Stimulated activated naive CD8-positive, alpha-beta T cell treated with anti-CD3 and anti-CD28 coated beads, Interleukin-15, Interleukin-2, amounts not matched to agents 100 U/mL and 50 U/mL, for 24 hours (primary cell): ENCODE data around the gene HCAR3.
"Not testable (repeated sequence)": the region's sequence is repeated elsewhere in the genome, so short reads cannot be mapped to it uniquely, and the experiment has no call there.

Source experiments
- ATAC-seq: fragments of 150-1000 bp; cut with Tn5 transposase; one replicate; pipeline ENCODE4 v1.10.0; 2021
- DNase-seq: peaks from one replicate; pipeline ENCODE4 v3.0.0; 2021

The HCAR3 gene

DNA sequence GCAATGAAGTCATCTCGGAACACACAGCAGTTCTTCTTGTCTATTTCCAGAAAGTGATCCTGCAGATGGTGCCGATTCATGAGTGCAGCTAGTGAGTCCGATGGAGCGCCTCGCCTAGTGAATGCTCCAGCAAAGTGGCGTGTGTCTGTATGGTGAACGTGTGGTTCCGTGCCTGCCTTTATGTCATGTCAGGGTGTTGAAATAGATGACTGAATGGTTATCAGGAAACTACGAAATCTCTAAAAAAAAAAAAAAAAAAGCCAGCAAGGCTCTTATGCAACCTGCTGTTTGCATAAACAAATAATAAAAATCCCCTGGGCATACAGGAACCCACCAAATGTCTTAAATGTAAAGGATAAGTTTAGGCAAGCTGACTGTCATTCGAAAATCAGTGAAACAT lies at the start of gene HCAR3:
Gene HCAR3 (minus strand): TSS at position 154 of the 400 bp plus-strand sequence. CDS start 74 bp downstream, at position 80.
- not testable (repeated sequence) for DNase-seq, ATAC-seq

- no peak for DNase-seq
- ATAC-seq = no peak
Measured at GRCh38 chr12:122757568-122757967, 41.0 kb upstream of the HCAR3 start.

DNA sequence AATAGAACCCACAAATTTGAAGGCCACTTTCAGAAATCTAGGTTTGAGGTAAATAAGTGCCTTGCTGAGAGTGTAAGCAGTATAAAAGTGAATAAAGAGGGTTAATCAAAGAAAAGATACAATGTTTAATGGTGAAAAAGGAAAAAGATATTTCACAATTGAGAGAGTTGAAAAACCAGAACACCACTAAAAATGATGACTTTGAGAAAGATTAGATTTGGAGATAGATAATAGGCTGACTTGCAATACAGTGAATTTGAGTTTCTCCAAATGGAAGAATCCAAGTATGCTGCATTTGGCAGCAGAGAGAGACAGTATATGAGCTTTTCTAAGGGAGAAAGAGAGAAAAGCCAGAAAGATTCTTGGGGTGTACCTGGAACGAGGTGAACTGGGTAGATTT lies 38.2 kb upstream of the HCAR3 start:
- DNase-seq (no peak), ATAC-seq (no peak)

DNA sequence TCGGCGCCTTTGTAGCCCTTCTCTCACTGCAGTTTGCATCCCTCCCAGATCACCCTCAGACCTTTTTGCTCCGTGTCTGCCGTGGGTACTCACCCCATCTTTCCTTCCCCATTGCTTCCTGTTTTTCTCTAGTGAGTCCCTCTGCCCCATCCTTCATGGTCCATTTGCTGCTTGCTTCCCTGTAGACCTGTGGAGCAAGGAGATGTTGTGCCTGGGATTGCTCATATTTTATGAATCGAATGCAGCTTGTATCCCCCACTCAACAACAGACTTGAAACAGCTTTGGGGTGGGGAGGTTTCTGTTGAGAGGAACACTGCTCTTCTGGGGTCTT lies 36.7 kb upstream of the HCAR3 start:
- DNase-seq = no peak
- ATAC-seq = no peak

GRCh38 chr12:122752464-122753318 lies 36.1 kb upstream of the HCAR3 start, which contains the start of gene DENR:
TSS of gene DENR (plus strand) at chr12:122752824. CDS start at chr12:122753702, 878 bp downstream.
- ATAC-seq (peak; percentile 95), DNase-seq (peak; percentile 100)

DNA sequence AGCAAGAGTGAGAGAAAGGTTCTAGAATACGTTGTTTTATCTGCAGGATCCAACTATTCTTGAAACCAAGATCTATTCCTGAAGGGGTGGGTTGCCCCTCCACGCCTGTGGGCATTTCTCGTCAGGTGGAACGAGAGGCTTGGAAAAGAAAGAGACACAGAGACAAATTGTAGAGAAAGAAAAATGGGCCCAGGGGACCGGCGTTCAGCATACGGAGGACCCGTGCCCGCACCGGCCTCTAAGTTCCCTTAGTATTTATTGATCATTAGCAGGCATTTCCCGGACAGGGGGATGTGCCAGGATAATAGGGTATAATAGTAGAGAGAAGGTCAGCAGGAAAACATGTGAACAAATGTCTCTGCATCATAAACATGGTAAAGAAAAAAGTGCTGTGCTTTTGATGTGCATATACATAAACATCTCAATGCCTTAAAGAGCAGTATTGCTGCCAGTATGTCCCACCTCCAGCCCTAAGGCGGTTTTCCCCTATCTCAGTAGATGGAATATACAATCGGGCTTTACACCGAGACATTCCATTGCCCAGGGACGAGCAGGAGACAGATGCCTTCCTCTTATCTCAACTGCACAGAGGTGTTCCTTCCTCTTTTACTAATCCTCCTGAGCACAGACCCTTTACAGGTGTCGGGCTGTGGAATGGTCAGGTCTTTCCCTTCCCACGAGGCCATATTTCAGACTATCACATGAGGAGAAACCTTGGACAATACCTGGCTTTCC lies 34.3 kb upstream of the HCAR3 start:
- ATAC-seq, DNase-seq: not testable (repeated sequence)

DNA sequence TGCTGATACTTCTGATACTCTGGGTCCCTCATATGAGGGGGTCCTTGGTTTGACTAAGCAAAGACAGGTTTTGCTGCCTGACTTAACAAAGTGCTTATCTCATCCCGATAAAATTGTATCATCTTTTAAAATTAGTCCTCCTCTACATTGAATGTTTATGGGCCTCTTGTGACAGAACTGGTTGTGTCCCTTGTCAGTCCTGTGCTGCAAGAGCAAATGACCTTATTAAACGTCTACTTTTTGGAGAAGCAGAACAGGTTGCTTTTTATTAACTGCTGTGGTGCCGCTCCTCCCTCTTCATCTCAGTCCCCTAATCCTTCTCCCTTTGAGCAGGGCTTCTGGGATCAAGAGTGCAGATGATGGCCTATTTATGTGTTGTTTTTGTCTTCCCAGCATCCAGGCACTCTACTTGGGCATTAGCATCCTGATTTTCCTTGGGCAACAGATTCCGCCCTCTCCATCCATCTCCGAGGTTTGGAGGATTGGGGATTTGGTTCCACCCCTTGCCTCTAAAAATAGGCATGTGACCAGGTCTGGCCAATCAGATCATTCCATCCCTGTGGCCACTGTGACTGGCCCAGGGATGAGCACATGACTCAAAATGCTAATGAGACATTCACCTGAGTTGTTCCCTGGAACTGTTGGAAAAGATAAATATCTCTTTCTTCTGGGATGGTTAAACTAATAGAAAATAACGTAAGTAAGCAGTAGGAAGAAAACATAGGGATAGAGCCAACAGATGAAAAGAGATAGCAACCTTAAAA lies 33.1 kb upstream of the HCAR3 start:
- DNase-seq = no peak
- no peak for ATAC-seq

GRCh38 chr12:122747224-122748135 lies 30.9 kb upstream of the HCAR3 start:
- no peak for ATAC-seq
- DNase-seq = no peak

DNA sequence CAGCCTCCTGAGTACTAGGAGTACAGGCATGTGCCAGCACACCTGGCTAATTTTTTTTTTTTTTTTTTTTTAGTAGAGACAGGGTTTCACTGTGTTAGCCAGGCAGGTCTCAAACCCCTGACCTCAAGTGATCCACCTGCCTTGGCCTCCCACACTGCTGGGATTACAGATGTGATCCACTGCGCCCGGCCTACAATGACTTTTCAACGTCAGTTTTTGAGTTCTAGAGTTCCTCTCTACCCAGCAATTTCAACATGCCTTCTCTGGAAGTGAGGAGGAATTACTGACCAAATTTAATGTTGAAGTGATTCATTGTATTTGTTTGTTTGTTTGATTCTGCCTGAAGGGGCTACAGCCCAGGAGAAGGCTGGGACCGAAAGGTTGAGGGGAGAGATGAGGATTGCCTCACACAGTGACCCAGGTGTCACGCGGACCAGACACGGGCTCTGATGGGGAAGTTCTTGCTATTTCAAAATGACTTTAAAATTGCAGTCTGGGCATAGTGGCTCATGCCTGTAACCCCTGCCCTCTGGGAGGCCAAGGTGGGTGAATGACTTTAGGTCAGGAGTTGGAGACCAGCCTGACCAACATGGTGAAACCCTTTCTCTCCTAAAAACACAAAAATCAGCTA lies 27.4 kb upstream of the HCAR3 start:
- DNase-seq = no peak
- ATAC-seq = no peak

DNA sequence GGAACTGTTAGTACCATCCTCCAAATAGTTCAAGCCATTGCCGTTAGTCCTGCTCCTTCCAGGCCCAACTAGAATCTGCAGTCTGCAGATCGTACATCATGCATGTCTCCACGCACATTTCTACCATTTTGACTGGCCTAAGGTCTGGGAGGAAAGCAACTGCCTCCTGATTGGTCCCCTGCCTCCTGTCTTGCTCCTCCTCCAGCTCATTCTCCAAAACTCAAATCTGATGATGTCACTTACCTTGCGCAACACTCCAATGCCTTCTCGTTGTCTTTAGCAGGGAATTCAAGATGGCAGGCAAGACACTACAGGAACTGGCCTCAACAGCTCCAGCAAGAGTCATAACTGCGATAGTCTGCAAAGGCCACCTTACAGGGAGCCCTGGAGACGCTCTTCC lies 23.7 kb upstream of the HCAR3 start:
- DNase-seq (no peak), ATAC-seq (no peak)

DNA sequence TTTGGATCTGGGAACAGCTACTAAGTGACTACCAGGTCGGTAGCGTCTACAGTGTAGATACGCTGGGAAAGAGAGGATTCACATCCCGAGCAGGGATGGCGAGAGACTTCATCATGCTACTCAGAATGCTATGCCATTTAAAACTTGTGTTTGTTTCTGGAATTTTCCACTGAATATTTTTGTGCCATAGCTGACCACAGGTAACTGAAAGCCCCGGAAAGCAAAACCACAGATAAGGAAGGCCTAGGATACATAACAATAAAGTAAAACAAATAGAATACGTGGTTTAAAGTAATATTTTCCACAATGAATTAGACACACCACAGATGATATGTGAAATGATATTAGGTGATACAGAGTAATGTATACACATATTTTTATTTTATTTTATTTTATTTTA lies 22.0 kb upstream of the HCAR3 start:
- no peak for ATAC-seq
- DNase-seq = no peak

DNA sequence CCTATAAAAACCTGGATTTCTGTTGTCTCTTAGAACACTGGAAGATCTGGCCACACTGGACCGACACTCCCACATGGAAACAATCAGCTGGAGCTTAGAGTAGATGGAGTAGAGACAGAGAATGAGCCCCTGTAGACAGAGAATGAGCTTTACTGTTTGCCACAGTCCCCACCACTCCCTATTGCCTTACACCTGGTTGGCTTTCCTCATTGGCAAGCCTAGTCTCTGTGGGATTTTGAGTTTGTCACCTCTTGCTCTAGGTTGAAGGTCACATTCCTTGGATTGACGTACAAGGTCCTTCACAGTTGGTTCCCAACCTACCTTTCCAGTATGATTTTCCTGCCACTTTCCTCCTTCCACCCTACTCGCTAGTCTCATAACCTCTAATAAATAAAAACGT lies 16.0 kb upstream of the HCAR3 start:
- DNase-seq (no peak), ATAC-seq (no peak)

DNA sequence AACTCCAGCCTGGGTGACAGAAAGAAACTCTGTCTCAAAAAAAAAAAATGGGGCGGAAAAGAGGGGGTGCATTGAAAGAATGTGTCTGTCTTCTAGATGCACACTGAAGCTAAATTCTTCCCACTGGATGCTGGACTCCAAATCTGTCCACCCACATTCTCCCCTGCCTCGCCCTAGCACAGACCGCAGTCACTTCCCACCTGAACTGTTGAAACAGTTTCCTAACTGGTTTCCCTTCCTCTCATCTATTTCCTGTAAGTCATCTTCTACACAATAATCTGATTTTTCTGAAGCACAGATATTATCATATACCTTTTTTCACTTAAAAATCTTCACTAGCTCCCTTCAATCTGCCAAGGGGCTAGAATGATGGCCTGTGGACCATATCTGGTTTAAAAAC lies 15.6 kb upstream of the HCAR3 start:
- ATAC-seq = peak; percentile 21

DNA sequence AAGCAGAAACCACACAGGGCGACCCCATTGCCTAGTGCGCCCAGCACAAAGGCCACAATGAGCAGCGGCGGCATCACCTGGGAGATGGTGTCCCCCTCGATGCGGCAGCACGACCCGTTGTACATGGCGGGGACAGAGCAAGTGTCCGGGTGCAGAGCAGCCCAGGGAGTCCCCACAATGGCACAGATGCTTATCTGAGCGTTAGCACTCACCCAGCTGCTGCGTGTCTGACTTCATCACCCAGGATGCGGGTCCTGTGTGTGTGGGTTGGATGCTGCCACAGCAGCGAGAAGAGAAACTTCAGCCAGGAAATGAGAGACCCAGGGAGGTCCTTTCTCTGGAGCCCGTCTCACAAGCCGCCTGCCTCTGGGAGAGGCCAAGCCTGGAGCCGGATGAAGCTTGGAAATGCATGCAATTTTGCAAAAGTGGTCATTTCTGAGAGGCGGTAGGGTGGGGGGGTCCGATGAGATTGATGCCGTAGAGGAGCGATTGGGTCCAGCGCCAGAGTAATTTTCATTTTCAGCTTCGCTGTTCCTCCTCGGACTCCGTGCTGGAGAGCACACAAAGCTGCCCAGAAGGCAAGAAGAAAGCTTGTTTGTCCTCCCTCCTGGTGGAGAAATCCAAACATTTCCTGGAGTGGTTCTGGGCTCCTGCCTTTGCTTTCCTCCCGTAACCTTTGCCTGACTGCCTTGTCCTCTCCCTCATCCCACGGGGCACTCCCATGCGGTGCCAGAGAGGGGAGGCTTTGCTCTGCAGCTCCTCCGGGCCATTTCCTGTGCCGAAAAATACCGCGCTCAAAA lies 13.8 kb upstream of the HCAR3 start, which contains the start of gene HCAR1:
Gene HCAR1 (minus strand): TSS at position 630 of the 800 bp plus-strand sequence. CDS start 505 bp downstream, at position 125.
- ATAC-seq (peak; percentile 70), DNase-seq (peak; percentile 55)

More for the DNA sequence above, 15.6 kb upstream of the HCAR3 start:
- DNase-seq = peak; percentile 37

DNA sequence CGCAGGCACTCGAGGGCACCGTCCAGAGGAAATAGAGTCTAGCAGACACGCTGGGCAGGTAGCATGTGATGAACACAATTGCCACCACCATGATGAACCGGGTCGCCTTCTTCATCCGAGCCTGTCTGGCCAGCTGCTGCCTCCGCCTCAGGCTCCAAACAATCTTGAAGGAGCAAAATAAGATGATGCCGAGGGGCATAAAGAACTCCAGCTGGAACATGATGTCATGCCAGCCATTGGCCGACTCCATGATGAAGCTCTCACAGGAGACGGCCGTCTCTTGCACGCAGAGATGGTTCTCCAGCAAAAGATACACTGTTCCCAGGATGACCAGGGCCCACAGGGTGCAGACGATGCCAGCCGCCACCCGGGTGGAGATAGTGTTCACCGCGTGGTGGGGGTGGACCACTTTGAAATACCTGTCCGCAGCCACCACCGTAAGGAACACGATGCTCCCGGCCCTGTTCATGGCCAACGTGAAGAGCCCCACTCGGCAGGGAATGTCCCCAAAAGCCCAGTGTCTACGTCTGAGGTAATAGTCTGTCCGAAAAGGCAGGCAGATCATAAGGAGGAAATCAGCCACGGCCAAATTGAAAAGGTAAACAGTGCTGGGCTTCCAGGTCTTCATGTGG lies 13.1 kb upstream of the HCAR3 start:
- DNase-seq (no peak), ATAC-seq (no peak)

DNA sequence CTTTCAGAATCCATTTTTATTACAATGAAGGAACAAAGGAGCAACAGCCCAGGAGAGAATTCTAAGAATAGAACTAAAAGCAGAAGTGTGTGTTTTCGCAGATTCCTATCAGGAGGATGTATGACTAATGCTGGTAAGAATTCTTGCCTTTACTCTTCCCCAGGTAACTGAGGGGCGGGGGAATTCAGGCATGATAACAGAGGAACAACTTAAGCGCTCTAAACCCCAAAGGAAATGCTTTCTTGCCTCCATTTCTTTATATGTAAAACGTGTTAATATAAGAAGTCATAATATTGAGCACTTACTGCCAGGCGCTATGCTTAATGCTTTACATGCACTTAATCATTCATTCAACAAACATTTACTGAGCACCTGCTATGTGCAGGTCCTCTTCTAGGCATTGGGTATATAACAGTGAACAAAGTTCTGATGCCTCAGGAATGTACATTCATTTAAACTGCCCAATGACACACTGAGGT lies 9.5 kb upstream of the HCAR3 start:
- no peak for DNase-seq
- ATAC-seq = peak; percentile 47

GRCh38 chr12:122725452-122726079 lies 9.0 kb upstream of the HCAR3 start:
- DNase-seq (no peak), ATAC-seq (no peak)

- ATAC-seq (no peak), DNase-seq (no peak)
Measured at GRCh38 chr12:122724641-122725243, 8.1 kb upstream of the HCAR3 start.
